Right lung (tissue), 5 donors: ENCODE data around the gene AGFG1. TPM values are rescaled to one million over a fixed set of nuclear protein-coding genes. Genes with fewer than 3 reads are reported as not detected.

ENCODE experiments used
- DNase-seq, 2 donors: peaks; one replicate each; pipeline ENCODE4 v3.0.0-alpha.2; 2013
- polyA plus RNA-seq, 5 donors: library from polyadenylated mRNA; unstranded; fragments of 120-200 nt; gene quantifications; one replicate each; pipeline versions ENCODE4 v1.2.1 to v1.2.3, GENCODE V29; 2013; ENCODE audit warnings: inconsistent platforms in 1 of 5, low replicate concordance in 1 of 5; ENCODE audit not compliant: insufficient read length in 5 of 5, insufficient read depth in 1 of 5

Gene AGFG1
- polyA plus RNA-seq, 5 donors = 48.7 to 64.0 (median 62.0) TPM

GRCh38 chr2:227606476-227606875, 134.5 kb downstream of the AGFG1 start:
- no peak for DNase-seq

- no peak for DNase-seq
These were observed 136.0 kb downstream of the AGFG1 start for GRCh38 chr2:227607941-227608340.

GRCh38 chr2:227608561-227609338, 136.8 kb downstream of the AGFG1 start:
- peak; percentile 13 to 29 for DNase-seq

- no peak for DNase-seq
These were observed 138.2 kb downstream of the AGFG1 start for GRCh38 chr2:227610123-227610522.

Other genes with a start within 250 kb of the AGFG1 start
- 100 to 1,000 TPM in 4 of 5 donors, 10 to 100 TPM in 1; 88.2 to 133 (median 118) TPM for gene MFF, start 146.9 kb upstream of the AGFG1 start, polyA plus RNA-seq
- gene TM4SF20, start 92.8 kb upstream of the AGFG1 start, polyA plus RNA-seq = under 1 TPM in 3 of 5 donors, not detected in 2; 0.08 to 0.14 (median 0.09) TPM
- gene SCYGR1, start 84.2 kb upstream of the AGFG1 start, polyA plus RNA-seq = not detected
- not detected for gene SCYGR2, start 126.7 kb downstream of the AGFG1 start, polyA plus RNA-seq
- not detected for gene SCYGR3, start 142.7 kb downstream of the AGFG1 start, polyA plus RNA-seq
- gene SCYGR4, start 145.3 kb downstream of the AGFG1 start, polyA plus RNA-seq = under 1 TPM in 4 of 5 donors, not detected in 1; 0.10 to 0.22 (median 0.13) TPM
- gene SCYGR5, start 194.6 kb downstream of the AGFG1 start, polyA plus RNA-seq = not detected
- 10 to 100 TPM; 17.8 to 32.3 (median 20.3) TPM for gene SLC19A3, start 245.9 kb downstream of the AGFG1 start, polyA plus RNA-seq